ENCODE measurements around the gene XAGE1B. TPM values are rescaled to one million over a fixed set of nuclear protein-coding genes. Genes with fewer than 3 reads are reported as not detected.
"Not testable (repeated sequence)": the region's sequence is repeated elsewhere in the genome, so short reads cannot be mapped to it uniquely, and the experiment has no call there.

XAGE1B gene, protein sequence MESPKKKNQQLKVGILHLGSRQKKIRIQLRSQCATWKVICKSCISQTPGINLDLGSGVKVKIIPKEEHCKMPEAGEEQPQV
- total RNA-seq, result not detected
- not detected for polyA plus RNA-seq

GRCh38 chrX:52516987-52517325 is at the start of gene XAGE1B:
Gene XAGE1B, minus strand, starts transcription at chrX:52517063. Its CDS starts 1,536 bp downstream, at chrX:52515527.
- H3K4me3 ChIP-seq (ENCODE audit: low read depth in 1 of 3, low read length in 3 of 3); H3K36me3 ChIP-seq (ENCODE audit: control insufficient read depth in 4 of 4, insufficient read depth in 3 of 4, low read depth in 1 of 4, low read length in 3 of 4); H3K27ac ChIP-seq (ENCODE audit: low read depth in 1 of 2, low read length in 2 of 2); H3K27me3 ChIP-seq (ENCODE audit: control insufficient read depth in 4 of 4, insufficient read depth in 4 of 4, low read length in 3 of 4); DNase-seq (ENCODE audit: low spot score); H3K9me3 ChIP-seq (ENCODE audit: control insufficient read depth in 4 of 4, low read length in 3 of 4); H3K4me1 ChIP-seq (ENCODE audit: control insufficient read depth in 4 of 4, insufficient read depth in 4 of 4, low read length in 3 of 4); H3K9ac ChIP-seq (ENCODE audit: low read depth in 1 of 2, low read length in 2 of 2): not testable (repeated sequence)
- WGBS, result no CpG with 5 or more reads among the region's 18 CpGs

- no peak for DNase-seq (ENCODE audit: low spot score)
- Histone ChIP-seq H3K27ac (ENCODE audit: low read depth in 1 of 2, low read length in 2 of 2) (no peak overlapping the region), H3K9ac (ENCODE audit: low read depth in 1 of 2, low read length in 2 of 2) (no peak overlapping the region), H3K36me3 (ENCODE audit: control insufficient read depth in 4 of 4, insufficient read depth in 3 of 4, low read depth in 1 of 4, low read length in 3 of 4) (no peaks in the 10 kb centered on the region), H3K4me1 (ENCODE audit: control insufficient read depth in 4 of 4, insufficient read depth in 4 of 4, low read length in 3 of 4) (no peaks in the 10 kb centered on the region), H3K4me3 (ENCODE audit: low read depth in 1 of 3, low read length in 3 of 3) (no peak overlapping the region), H3K9me3 (ENCODE audit: control insufficient read depth in 4 of 4, low read length in 3 of 4) (no peaks in the 10 kb centered on the region), H3K27me3 (ENCODE audit: control insufficient read depth in 4 of 4, insufficient read depth in 4 of 4, low read length in 3 of 4) (peaks cover 0 to 6% (median 0%) of the 10 kb centered on the region in 4 donors)
- 95% methylated on average over 10 of the region's 10 CpGs for WGBS
- no peak for TF ChIP-seq EGR1 (IDR thresholded peaks at IDR 0.05; ENCODE audit: low read depth in 2 of 2)
- no peak for TF ChIP-seq YY1 (IDR thresholded peaks at IDR 0.05)
- TF ChIP-seq FOXA2 (IDR thresholded peaks at IDR 0.05), result no peak
- TF ChIP-seq REST (IDR thresholded peaks at IDR 0.05), result no peak
- TF ChIP-seq FOXA1 (IDR thresholded peaks at IDR 0.05), result no peak
- TF ChIP-seq HNF4A (conservative IDR thresholded peaks at IDR 0.05), result no peak
- TF ChIP-seq MAX (IDR thresholded peaks at IDR 0.05), result no peak
- no peak for TF ChIP-seq RXRA (IDR thresholded peaks at IDR 0.05)
- no peak for TF ChIP-seq ATF3 (IDR thresholded peaks at IDR 0.05)
- TF ChIP-seq RAD21 (IDR thresholded peaks at IDR 0.05), result no peak
- TF ChIP-seq, protein P1, sequence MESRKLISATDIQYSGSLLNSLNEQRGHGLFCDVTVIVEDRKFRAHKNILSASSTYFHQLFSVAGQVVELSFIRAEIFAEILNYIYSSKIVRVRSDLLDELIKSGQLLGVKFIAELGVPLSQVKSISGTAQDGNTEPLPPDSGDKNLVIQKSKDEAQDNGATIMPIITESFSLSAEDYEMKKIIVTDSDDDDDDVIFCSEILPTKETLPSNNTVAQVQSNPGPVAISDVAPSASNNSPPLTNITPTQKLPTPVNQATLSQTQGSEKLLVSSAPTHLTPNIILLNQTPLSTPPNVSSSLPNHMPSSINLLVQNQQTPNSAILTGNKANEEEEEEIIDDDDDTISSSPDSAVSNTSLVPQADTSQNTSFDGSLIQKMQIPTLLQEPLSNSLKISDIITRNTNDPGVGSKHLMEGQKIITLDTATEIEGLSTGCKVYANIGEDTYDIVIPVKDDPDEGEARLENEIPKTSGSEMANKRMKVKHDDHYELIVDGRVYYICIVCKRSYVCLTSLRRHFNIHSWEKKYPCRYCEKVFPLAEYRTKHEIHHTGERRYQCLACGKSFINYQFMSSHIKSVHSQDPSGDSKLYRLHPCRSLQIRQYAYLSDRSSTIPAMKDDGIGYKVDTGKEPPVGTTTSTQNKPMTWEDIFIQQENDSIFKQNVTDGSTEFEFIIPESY (IDR thresholded peaks at IDR 0.05), result no peak
- TF ChIP-seq SP1 (IDR thresholded peaks at IDR 0.05), result no peak
- TF ChIP-seq GABPA (IDR thresholded peaks at IDR 0.05 in 1 of 2, conservative IDR thresholded peaks at IDR 0.05 in 1 of 2), result no peak
- TF ChIP-seq NR2F2 (IDR thresholded peaks at IDR 0.05), result no peak
- TF ChIP-seq, protein P2, sequence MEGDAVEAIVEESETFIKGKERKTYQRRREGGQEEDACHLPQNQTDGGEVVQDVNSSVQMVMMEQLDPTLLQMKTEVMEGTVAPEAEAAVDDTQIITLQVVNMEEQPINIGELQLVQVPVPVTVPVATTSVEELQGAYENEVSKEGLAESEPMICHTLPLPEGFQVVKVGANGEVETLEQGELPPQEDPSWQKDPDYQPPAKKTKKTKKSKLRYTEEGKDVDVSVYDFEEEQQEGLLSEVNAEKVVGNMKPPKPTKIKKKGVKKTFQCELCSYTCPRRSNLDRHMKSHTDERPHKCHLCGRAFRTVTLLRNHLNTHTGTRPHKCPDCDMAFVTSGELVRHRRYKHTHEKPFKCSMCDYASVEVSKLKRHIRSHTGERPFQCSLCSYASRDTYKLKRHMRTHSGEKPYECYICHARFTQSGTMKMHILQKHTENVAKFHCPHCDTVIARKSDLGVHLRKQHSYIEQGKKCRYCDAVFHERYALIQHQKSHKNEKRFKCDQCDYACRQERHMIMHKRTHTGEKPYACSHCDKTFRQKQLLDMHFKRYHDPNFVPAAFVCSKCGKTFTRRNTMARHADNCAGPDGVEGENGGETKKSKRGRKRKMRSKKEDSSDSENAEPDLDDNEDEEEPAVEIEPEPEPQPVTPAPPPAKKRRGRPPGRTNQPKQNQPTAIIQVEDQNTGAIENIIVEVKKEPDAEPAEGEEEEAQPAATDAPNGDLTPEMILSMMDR (IDR thresholded peaks at IDR 0.05; ENCODE audit: low read depth, low read length, missing input control), result no peak
- no peak for TF ChIP-seq HNF4G (IDR thresholded peaks at IDR 0.05)
Observed at GRCh38 chrX:52563105-52563504, 46.2 kb upstream of the XAGE1B start.
